SK-N-SH (cell line): ENCODE results near the gene FKBP2. TPM values are rescaled to one million over a fixed set of nuclear protein-coding genes. Genes with fewer than 3 reads are reported as not detected.

Experiments
- CTCF ChIA-PET: fragments of 300-600, 350-600 bp; formaldehyde crosslinking; extraction: SDS; loops from one replicate; lab custom pipeline; 2021; lab: Yijun Ruan, JAX
- POLR2A ChIA-PET: fragments of 350-600 bp; sonication (Branson Sonifier 250); formaldehyde crosslinking; extraction: SDS; loops from one replicate; lab custom pipeline; 2020; ENCODE audit warnings: antibody characterized with exemption, inconsistent platforms; lab: Yijun Ruan, JAX
- DNase-seq: peaks from one replicate; pipeline ENCODE4 v3.0.0; 2012
- H2AFZ ChIP-seq: fragments of 200-600 bp; sonication (generic); 2 replicates; pipeline ENCODE4 v1.8.1; 2016; ENCODE audit warnings: antibody characterized with exemption, mild to moderate bottlenecking, low read depth
- H3F3A ChIP-seq: fragments of 200-600 bp; sonication (generic); replicated peaks from 2 replicates; pipeline ENCODE3; 2016; ENCODE audit warnings: antibody characterized with exemption, mild to moderate bottlenecking; ENCODE audit not compliant: insufficient read depth
- H3K27ac ChIP-seq, 2 experiments: fragments of 200-500 bp in 1 of 2; fragments of 200-600 bp in 1 of 2; sonication (Bioruptor generic) in 1 of 2; sonication (generic), shearing (Covaris generic) in 1 of 2; 2 replicates each; pipeline versions ENCODE4 v1.5.1 to v1.6.1; 2014 to 2016; ENCODE audit warnings: low read depth in 2 of 2, inconsistent platforms in 1 of 2, low read length in 1 of 2, mild to moderate bottlenecking in 1 of 2, mixed read lengths in 1 of 2
- H3K27me3 ChIP-seq: fragments of 200-600 bp; sonication (generic), shearing (Covaris generic); 2 replicates; pipeline ENCODE4 v1.6.1; 2016; ENCODE audit warnings: mixed run types; ENCODE audit not compliant: insufficient read depth
- H3K36me3 ChIP-seq, 2 experiments: fragments of 200-500 bp in 1 of 2; fragments of 200-600 bp in 1 of 2; sonication (Bioruptor generic) in 1 of 2; sonication (generic) in 1 of 2; replicated peaks in 1 of 2; 2 replicates each; pipeline versions ENCODE3 to v1.5.1; 2014 to 2016; ENCODE audit warnings: low read length in 1 of 2, mild to moderate bottlenecking in 1 of 2; ENCODE audit not compliant: insufficient read depth in 2 of 2, control insufficient read depth in 1 of 2
- H3K4me1 ChIP-seq, 2 experiments: fragments of 200-500 bp in 1 of 2; fragments of 200-600 bp in 1 of 2; sonication (Bioruptor generic) in 1 of 2; sonication (generic), shearing (Covaris generic) in 1 of 2; 2 replicates each; pipeline versions ENCODE4 v1.5.1 to v1.6.1; 2014 to 2016; ENCODE audit warnings: low read depth in 1 of 2, low read length in 1 of 2, mixed run types in 1 of 2; ENCODE audit not compliant: insufficient read depth in 2 of 2, control insufficient read depth in 1 of 2
- H3K4me2 ChIP-seq: fragments of 200-600 bp; sonication (generic), shearing (Covaris generic); 2 replicates; pipeline ENCODE4 v1.6.1; 2017; ENCODE audit warnings: mixed run types
- H3K4me3 ChIP-seq, 2 experiments: fragments of 200-500 bp in 1 of 2; fragments of 200-600 bp in 1 of 2; sonication (Bioruptor generic) in 1 of 2; sonication (generic), shearing (Covaris generic) in 1 of 2; 2 replicates each; pipeline versions ENCODE4 v1.5.1 to v1.8.1; 2014 to 2016; ENCODE audit warnings: low read depth in 2 of 2, inconsistent platforms in 1 of 2, low read length in 1 of 2, mild to moderate bottlenecking in 1 of 2, mixed read lengths in 1 of 2, moderate library complexity in 1 of 2
- H3K79me2 ChIP-seq: fragments of 200-600 bp; sonication (generic); 2 replicates; pipeline ENCODE4 v1.8.1; 2017; ENCODE audit warnings: mild to moderate bottlenecking; ENCODE audit not compliant: insufficient read depth
- H3K9ac ChIP-seq: fragments of 200-600 bp; sonication (generic); 2 replicates; pipeline ENCODE4 v1.6.1; 2017; ENCODE audit warnings: mixed run types
- H3K9me2 ChIP-seq: fragments of 200-600 bp; sonication (generic); 2 replicates; pipeline ENCODE4 v1.6.1; 2017; ENCODE audit warnings: mixed run types
- H3K9me3 ChIP-seq: fragments of 200-600 bp; sonication (generic); 2 replicates; pipeline ENCODE4 v1.6.1; 2017; ENCODE audit warnings: mixed run types, mild to moderate bottlenecking, moderate library complexity
- H4K20me1 ChIP-seq: fragments of 200-600 bp; sonication (generic); 2 replicates; pipeline ENCODE4 v1.6.1; 2017; ENCODE audit warnings: mild to moderate bottlenecking, mixed run types; ENCODE audit not compliant: insufficient read depth
- CHD2 ChIP-seq: fragments of 150-350 bp; IDR thresholded peaks from 2 replicates; pipeline ENCODE4 v1.6.1; 2018; ENCODE audit warnings: low read length; ENCODE audit not compliant: partially characterized antibody
- CTCF ChIP-seq: fragments of 200-600 bp; sonication (generic); IDR thresholded peaks from 2 replicates; pipeline ENCODE4 v1.6.1; 2017; ENCODE audit warnings: antibody characterized with exemption, mild to moderate bottlenecking, moderate library complexity
- ELF1 ChIP-seq: IDR thresholded peaks from 2 replicates; pipeline ENCODE4 v1.4.0; 2012
- EP300 ChIP-seq, 2 experiments: IDR thresholded peaks; 2 replicates each; pipeline versions ENCODE4 v1.4.0 to v1.6.1; 2012; ENCODE audit warnings: borderline replicate concordance in 1 of 2, low read depth in 1 of 2, low read length in 1 of 2
- EZH2phosphoT487 ChIP-seq: fragments of 200-600 bp; sonication (generic); IDR thresholded peaks from 2 replicates; pipeline ENCODE4 v1.6.1; 2017; ENCODE audit warnings: low read depth, mixed run types, mild to moderate bottlenecking, antibody characterized with exemption, moderate library complexity, borderline replicate concordance
- FOSL2 ChIP-seq: IDR thresholded peaks from 2 replicates; pipeline ENCODE4 v1.4.0; 2012; ENCODE audit warnings: low read depth, mild to moderate bottlenecking, moderate library complexity, borderline replicate concordance
- FOXJ3 ChIP-seq: sonication (generic); formaldehyde crosslinking; IDR thresholded peaks from 2 replicates; pipeline ENCODE4 v1.5.1; 2020; ENCODE audit warnings: mild to moderate bottlenecking, missing genetic modification reagents
- FOXM1 ChIP-seq: IDR thresholded peaks from 2 replicates; pipeline ENCODE4 v1.4.0; 2012; ENCODE audit warnings: low read depth, mild to moderate bottlenecking
- GABPA ChIP-seq: IDR thresholded peaks from 2 replicates; pipeline ENCODE4 v1.4.0; 2012; ENCODE audit warnings: low read depth, mild to moderate bottlenecking
- JUND ChIP-seq: IDR thresholded peaks from 2 replicates; pipeline ENCODE4 v1.4.0; 2012
- MEF2A ChIP-seq: IDR thresholded peaks from 2 replicates; pipeline ENCODE4 v1.4.0; 2012; ENCODE audit warnings: low read depth, borderline replicate concordance
- POLR2AphosphoS5 ChIP-seq: IDR thresholded peaks from 2 replicates; pipeline ENCODE4 v1.6.1; 2012; ENCODE audit warnings: low read depth, low read length
- RAD21 ChIP-seq: IDR thresholded peaks from 2 replicates; pipeline ENCODE4 v1.6.1; 2012; ENCODE audit warnings: mild to moderate bottlenecking, low read length
- RCOR1 ChIP-seq: fragments of 150-350 bp; IDR thresholded peaks from 2 replicates; pipeline ENCODE4 v1.6.1; 2017; ENCODE audit warnings: antibody characterized with exemption, low read length
- RFX5 ChIP-seq: IDR thresholded peaks from 2 replicates; pipeline ENCODE4 v1.6.1; 2012; ENCODE audit warnings: mild to moderate bottlenecking, improper control_type of control experiment, low read length
- SMC3 ChIP-seq: IDR thresholded peaks from 2 replicates; pipeline ENCODE4 v1.6.1; 2012; ENCODE audit warnings: low read depth, low read length, improper control_type of control experiment
- TAF1 ChIP-seq: IDR thresholded peaks from 2 replicates; pipeline ENCODE4 v1.6.1; 2012; ENCODE audit warnings: low read depth, mild to moderate bottlenecking, low read length, moderate library complexity, borderline replicate concordance
- YY1 ChIP-seq: IDR thresholded peaks from 2 replicates; pipeline ENCODE4 v1.4.0; 2012; ENCODE audit warnings: low read depth, mild to moderate bottlenecking
- ZBTB33 ChIP-seq: IDR thresholded peaks from 2 replicates; pipeline ENCODE4 v1.4.0; 2012; ENCODE audit warnings: low read depth, borderline replicate concordance
- WGBS: methylation state at CpG from one replicate; pipeline ENCODE4 v1.1.6; 2017; ENCODE audit warnings: low lambda C conversion rate; 5-methylcytosine and 5-hydroxymethylcytosine counted together
- polyA plus RNA-seq, 3 experiments: library from polyadenylated mRNA; depleted of rRNA; stranded (reverse); fragments of >200 nt; gene quantifications; 2 replicates each; pipeline ENCODE4 v1.2.3, GENCODE V29; 2012
- TF ChIP-seq, protein P1 (sequence below): fragments of 150-350 bp; IDR thresholded peaks from 2 replicates; pipeline ENCODE4 v1.6.1; 2017; ENCODE audit warnings: antibody characterized with exemption, low read length, low read depth, borderline replicate concordance
- TF ChIP-seq, protein P2 (sequence below): IDR thresholded peaks from 2 replicates; pipeline ENCODE4; 2012
- TF ChIP-seq, protein P3 (sequence below): IDR thresholded peaks from 2 replicates; pipeline ENCODE4 v1.4.0; 2012; ENCODE audit warnings: low read depth, borderline replicate concordance

The FKBP2 gene
- polyA plus RNA-seq, 1 of the 3 experiments (the other 2 are of a cell fraction) = 127 TPM

DNA sequence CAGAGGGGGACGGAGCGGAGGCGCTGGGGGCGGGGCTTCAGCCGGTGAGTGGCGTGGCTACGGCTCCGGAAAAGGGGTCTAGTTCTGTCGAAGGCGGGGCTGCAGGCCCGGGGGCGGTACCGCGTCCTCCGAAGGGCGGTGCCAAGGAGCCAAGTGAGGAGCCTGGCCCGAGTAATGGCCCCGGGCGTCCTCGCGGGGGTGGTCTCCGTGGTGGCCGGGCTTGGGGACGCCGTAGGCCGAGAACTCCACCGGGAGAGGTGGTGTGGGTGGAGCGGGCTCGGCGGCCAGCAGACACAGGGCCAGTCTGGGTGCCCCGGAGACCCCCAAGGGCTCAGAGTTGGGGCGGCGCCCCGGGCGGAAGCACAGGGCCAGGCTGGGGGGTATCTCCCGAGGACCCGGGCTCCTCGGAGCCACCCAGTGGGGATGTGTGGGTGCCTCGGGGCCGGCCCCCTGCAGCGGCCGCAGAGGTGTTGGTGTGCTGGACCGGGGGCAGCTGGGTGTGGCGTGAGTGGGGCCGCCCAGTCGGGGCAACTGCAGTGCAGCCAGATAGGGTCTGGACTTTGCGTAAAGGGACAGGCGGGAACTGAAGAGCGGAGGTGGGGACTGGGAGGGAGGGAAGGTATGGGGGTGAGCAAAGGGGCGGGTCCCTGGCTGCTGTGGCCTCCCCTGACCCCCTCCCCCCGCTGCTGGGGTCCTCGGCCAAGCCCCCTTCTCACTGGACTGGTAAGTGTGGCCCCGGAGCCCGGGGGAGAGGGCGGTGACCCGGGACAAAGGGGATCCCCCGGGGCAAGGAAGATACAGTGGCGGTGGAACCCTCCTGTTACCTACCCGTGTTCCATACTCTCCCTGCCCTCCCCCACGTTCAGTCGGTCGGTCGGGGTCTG, 838 bp downstream of the FKBP2 start:
- Histone ChIP-seq H3K4me3 (peak overlapping the region; percentile 78 to 92), H3K4me2 (peak overlapping the region; percentile 98), H3K27ac (peak overlapping the region; percentile 67 to 90; a peak in 3 of 4 replicates), H3K9me2 (no peaks in the 10 kb centered on the region), H4K20me1 (no peaks in the 10 kb centered on the region), H2AFZ (0 out of 2 replicates have a peak overlapping the region, but pooled peaks have one; percentile 0), H3K36me3 (peaks cover 10 to 32% of the 10 kb centered on the region in 2 experiments), H3K9ac (peak overlapping the region; percentile 84), H3K79me2 (peaks cover 48% of the 10 kb centered on the region), H3K27me3 (no peaks in the 10 kb centered on the region), H3K4me1 (peaks cover 15 to 38% of the 10 kb centered on the region in 2 experiments; a peak in 2 of 4 replicates), H3K9me3 (no peaks in the 10 kb centered on the region), H3F3A (peaks cover 28% of the 10 kb centered on the region)
- DNase-seq = peak; percentile 95
- under 1% methylated on average over 34 of the region's 63 CpGs for WGBS
- ChIA-PET CTCF (interaction anchor here (0.6 to 3.3 kb wide), 5 partner anchors 10 to 89 kb away, joined by 3 to 17 read pairs (median 6); partner anchors contain the start of gene PLCB3), POLR2A (interaction anchor here (0.6 to 12.4 kb wide), 13 partner anchors 8 to 152 kb away, joined by 3 to 112 read pairs (median 4); partner anchors contain the start of genes BAD, DNAJC4, ESRRA and GPR137)
- no peak for TF ChIP-seq FOXM1
- no peak for TF ChIP-seq CHD2
- TF ChIP-seq FOSL2 = no peak
- TF ChIP-seq, protein P1, sequence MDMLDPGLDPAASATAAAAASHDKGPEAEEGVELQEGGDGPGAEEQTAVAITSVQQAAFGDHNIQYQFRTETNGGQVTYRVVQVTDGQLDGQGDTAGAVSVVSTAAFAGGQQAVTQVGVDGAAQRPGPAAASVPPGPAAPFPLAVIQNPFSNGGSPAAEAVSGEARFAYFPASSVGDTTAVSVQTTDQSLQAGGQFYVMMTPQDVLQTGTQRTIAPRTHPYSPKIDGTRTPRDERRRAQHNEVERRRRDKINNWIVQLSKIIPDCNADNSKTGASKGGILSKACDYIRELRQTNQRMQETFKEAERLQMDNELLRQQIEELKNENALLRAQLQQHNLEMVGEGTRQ = no peak
- TF ChIP-seq EP300 (IDR thresholded peaks at IDR 0.05; ENCODE audit: borderline replicate concordance in 1 of 2, low read depth in 1 of 2, low read length in 1 of 2) = no peak
- TF ChIP-seq SMC3 = no peak
- no peak for TF ChIP-seq CTCF
- no peak for TF ChIP-seq ELF1
- peak; percentile 66 for TF ChIP-seq TAF1
- TF ChIP-seq GABPA = peak; percentile 7; the same call in 1 of the 2 replicates
- TF ChIP-seq YY1 = peak; percentile 83
- TF ChIP-seq ZBTB33 = no peak
- no peak for TF ChIP-seq RCOR1
- TF ChIP-seq, protein P2, sequence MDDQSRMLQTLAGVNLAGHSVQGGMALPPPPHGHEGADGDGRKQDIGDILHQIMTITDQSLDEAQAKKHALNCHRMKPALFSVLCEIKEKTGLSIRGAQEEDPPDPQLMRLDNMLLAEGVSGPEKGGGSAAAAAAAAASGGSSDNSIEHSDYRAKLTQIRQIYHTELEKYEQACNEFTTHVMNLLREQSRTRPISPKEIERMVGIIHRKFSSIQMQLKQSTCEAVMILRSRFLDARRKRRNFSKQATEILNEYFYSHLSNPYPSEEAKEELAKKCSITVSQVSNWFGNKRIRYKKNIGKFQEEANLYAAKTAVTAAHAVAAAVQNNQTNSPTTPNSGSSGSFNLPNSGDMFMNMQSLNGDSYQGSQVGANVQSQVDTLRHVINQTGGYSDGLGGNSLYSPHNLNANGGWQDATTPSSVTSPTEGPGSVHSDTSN = peak; percentile 96
- TF ChIP-seq POLR2AphosphoS5 = peak; percentile 65; the same call in 1 of the 2 replicates
- TF ChIP-seq FOXJ3 (CRISPR knock-in tag) = no peak
- TF ChIP-seq MEF2A = no peak
- TF ChIP-seq, protein P3, sequence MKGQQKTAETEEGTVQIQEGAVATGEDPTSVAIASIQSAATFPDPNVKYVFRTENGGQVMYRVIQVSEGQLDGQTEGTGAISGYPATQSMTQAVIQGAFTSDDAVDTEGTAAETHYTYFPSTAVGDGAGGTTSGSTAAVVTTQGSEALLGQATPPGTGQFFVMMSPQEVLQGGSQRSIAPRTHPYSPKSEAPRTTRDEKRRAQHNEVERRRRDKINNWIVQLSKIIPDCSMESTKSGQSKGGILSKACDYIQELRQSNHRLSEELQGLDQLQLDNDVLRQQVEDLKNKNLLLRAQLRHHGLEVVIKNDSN = no peak
- no peak for TF ChIP-seq RFX5
- TF ChIP-seq EZH2phosphoT487 = no peak
- no peak for TF ChIP-seq JUND
- no peak for TF ChIP-seq RAD21
